HepG2 (cell line): ENCODE measurements around the gene TFF1. TPM values are rescaled to one million over a fixed set of nuclear protein-coding genes. Genes with fewer than 3 reads are reported as not detected.
A peak's percentile ranks its signal among the peaks of the same experiment; 100 is the strongest.

Source experiments
- ATRX ChIP-seq: sonication (generic); formaldehyde crosslinking; IDR thresholded peaks from 2 replicates; pipeline ENCODE4 v1.4.0; 2020; ENCODE audit warnings: missing genetic modification reagents, borderline replicate concordance
- CBX2 ChIP-seq, 2 experiments: fragments of 200-600 bp in 1 of 2; sonication (generic); formaldehyde crosslinking in 1 of 2; IDR thresholded peaks; 2 replicates each; pipeline versions ENCODE4 v1.7.0 to v1.8.1; 2018 to 2022; ENCODE audit warnings: low read depth in 2 of 2, low read length in 1 of 2, mild to moderate bottlenecking in 1 of 2, missing genetic modification reagents in 1 of 2
- FOXK1 ChIP-seq: sonication (generic); formaldehyde crosslinking; IDR thresholded peaks from 2 replicates; pipeline ENCODE4 v1.4.0; 2020; ENCODE audit warnings: low read depth, missing genetic modification reagents, borderline replicate concordance
- GATA4 ChIP-seq: sonication (generic); IDR thresholded peaks from 2 replicates; pipeline ENCODE4 v1.6.1; 2016; ENCODE audit warnings: antibody characterized with exemption, low read depth, borderline replicate concordance
- HOXA9 ChIP-seq: sonication (generic); formaldehyde crosslinking; IDR thresholded peaks from 2 replicates; pipeline ENCODE4 v1.8.1; 2022; ENCODE audit warnings: missing genetic modification reagents, mild to moderate bottlenecking, moderate library complexity, borderline replicate concordance
- NFE2 ChIP-seq: sonication (generic); formaldehyde crosslinking; IDR thresholded peaks from 2 replicates; pipeline ENCODE4 v1.4.0; 2020; ENCODE audit warnings: missing genetic modification reagents
- PTBP1 ChIP-seq: fragments of 200-400 bp; formaldehyde crosslinking; IDR thresholded peaks from 2 replicates; pipeline ENCODE4 v1.6.1; 2018; ENCODE audit warnings: low read length, low read depth; ENCODE audit not compliant: poor library complexity, severe bottlenecking
- TAF1 ChIP-seq: sonication (generic); formaldehyde crosslinking; IDR thresholded peaks from 2 replicates; pipeline ENCODE4 v1.4.0; 2020; ENCODE audit warnings: missing genetic modification reagents
- TCF7 ChIP-seq: sonication (generic); IDR thresholded peaks from 2 replicates; pipeline ENCODE4 v1.6.1; 2016; ENCODE audit warnings: antibody characterized with exemption, low read depth
- ZBTB8A ChIP-seq: sonication (generic); formaldehyde crosslinking; IDR thresholded peaks from 2 replicates; pipeline ENCODE4 v1.4.0; 2020; ENCODE audit warnings: mild to moderate bottlenecking, low read depth, missing genetic modification reagents, borderline replicate concordance
- ZFY ChIP-seq: sonication (generic); formaldehyde crosslinking; IDR thresholded peaks from 2 replicates; pipeline ENCODE4 v1.4.0; 2020; ENCODE audit warnings: missing genetic modification reagents
- ZNF101 ChIP-seq: sonication (generic); formaldehyde crosslinking; IDR thresholded peaks from 2 replicates; pipeline ENCODE4 v1.4.0; 2020; ENCODE audit warnings: mild to moderate bottlenecking, low read depth, missing genetic modification reagents, borderline replicate concordance
- ZNF343 ChIP-seq: sonication (generic); formaldehyde crosslinking; IDR thresholded peaks from 2 replicates; pipeline ENCODE4 v1.4.0; 2020; ENCODE audit warnings: mild to moderate bottlenecking, missing genetic modification reagents
- ZNF460 ChIP-seq: sonication (generic); formaldehyde crosslinking; IDR thresholded peaks from 2 replicates; pipeline ENCODE4 v1.5.1; 2020; ENCODE audit warnings: missing genetic modification reagents, mild to moderate bottlenecking, borderline replicate concordance
- ZNF704 ChIP-seq: sonication (generic); formaldehyde crosslinking; IDR thresholded peaks from 2 replicates; pipeline ENCODE4 v1.8.1; 2023; ENCODE audit warnings: mild to moderate bottlenecking, inconsistent platforms, moderate library complexity, missing genetic modification reagents, borderline replicate concordance
- ZNF724P ChIP-seq: sonication (generic); formaldehyde crosslinking; IDR thresholded peaks from 2 replicates; pipeline ENCODE4 v1.8.0; 2022; ENCODE audit warnings: missing genetic modification reagents, borderline replicate concordance
- ZNF780A ChIP-seq: sonication (generic); formaldehyde crosslinking; IDR thresholded peaks from 2 replicates; pipeline ENCODE4 v1.8.0; 2022; ENCODE audit warnings: mild to moderate bottlenecking, missing genetic modification reagents, moderate library complexity
- polyA plus RNA-seq, 8 experiments: library from polyadenylated mRNA; depleted of rRNA in 3 of 8; stranded (reverse) in 7 of 8; unstranded in 1 of 8; fragments of >200 nt; fragmentation: Illumina TruSeq in 4 of 8; extraction: Trizol in 4 of 8; gene quantifications; 2 replicates each; pipeline versions ENCODE4 v1.2.1 to v1.2.3, GENCODE V29; 2011 to 2016; ENCODE audit warnings: low read depth in 4 of 8, missing spikeins in 1 of 8, mixed read lengths in 1 of 8; ENCODE audit not compliant: insufficient read depth in 1 of 8
- total RNA-seq, 5 experiments: library from RNA; depleted of rRNA; stranded (reverse); fragments of >200 nt; fragmentation: Illumina TruSeq; extraction: Trizol; gene quantifications; 2 replicates each; pipeline ENCODE4 v1.2.3, GENCODE V29; 2016; ENCODE audit warnings: low read depth in 1 of 5
- TF ChIP-seq, protein P1 (sequence below): sonication (generic); formaldehyde crosslinking; IDR thresholded peaks from 2 replicates; pipeline ENCODE4 v1.4.0; 2020; ENCODE audit warnings: missing genetic modification reagents, borderline replicate concordance
- TF ChIP-seq, protein P2 (sequence below): sonication (generic); formaldehyde crosslinking; IDR thresholded peaks from 2 replicates; pipeline ENCODE4 v1.4.0; 2020; ENCODE audit warnings: missing genetic modification reagents
- TF ChIP-seq, protein P3 (sequence below): sonication (generic); formaldehyde crosslinking; IDR thresholded peaks from 2 replicates; pipeline ENCODE4 v1.8.1; 2023; ENCODE audit warnings: missing genetic modification reagents, inconsistent platforms, borderline replicate concordance

TFF1 gene
- total and polyA plus RNA-seq, 2 of the 13 experiments (the other 11 are each of a cell fraction or from before 2014, with no cell fraction given) = 0.24 to 19.4 TPM

GRCh38 chr21:42386034-42386591 lies 19.8 kb upstream of the TFF1 start (continued):
- TF ChIP-seq, protein P1, sequence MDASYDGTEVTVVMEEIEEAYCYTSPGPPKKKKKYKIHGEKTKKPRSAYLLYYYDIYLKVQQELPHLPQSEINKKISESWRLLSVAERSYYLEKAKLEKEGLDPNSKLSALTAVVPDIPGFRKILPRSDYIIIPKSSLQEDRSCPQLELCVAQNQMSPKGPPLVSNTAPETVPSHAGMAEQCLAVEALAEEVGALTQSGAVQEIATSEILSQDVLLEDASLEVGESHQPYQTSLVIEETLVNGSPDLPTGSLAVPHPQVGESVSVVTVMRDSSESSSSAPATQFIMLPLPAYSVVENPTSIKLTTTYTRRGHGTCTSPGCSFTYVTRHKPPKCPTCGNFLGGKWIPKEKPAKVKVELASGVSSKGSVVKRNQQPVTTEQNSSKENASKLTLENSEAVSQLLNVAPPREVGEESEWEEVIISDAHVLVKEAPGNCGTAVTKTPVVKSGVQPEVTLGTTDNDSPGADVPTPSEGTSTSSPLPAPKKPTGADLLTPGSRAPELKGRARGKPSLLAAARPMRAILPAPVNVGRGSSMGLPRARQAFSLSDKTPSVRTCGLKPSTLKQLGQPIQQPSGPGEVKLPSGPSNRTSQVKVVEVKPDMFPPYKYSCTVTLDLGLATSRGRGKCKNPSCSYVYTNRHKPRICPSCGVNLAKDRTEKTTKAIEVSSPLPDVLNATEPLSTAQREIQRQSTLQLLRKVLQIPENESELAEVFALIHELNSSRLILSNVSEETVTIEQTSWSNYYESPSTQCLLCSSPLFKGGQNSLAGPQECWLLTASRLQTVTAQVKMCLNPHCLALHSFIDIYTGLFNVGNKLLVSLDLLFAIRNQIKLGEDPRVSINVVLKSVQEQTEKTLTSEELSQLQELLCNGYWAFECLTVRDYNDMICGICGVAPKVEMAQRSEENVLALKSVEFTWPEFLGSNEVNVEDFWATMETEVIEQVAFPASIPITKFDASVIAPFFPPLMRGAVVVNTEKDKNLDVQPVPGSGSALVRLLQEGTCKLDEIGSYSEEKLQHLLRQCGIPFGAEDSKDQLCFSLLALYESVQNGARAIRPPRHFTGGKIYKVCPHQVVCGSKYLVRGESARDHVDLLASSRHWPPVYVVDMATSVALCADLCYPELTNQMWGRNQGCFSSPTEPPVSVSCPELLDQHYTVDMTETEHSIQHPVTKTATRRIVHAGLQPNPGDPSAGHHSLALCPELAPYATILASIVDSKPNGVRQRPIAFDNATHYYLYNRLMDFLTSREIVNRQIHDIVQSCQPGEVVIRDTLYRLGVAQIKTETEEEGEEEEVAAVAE = peak; percentile 76; the same call in 1 of the 2 replicates
- TF ChIP-seq FOXK1 (CRISPR knock-in tag) = peak; percentile 96
- no peak for TF ChIP-seq CBX2 (IDR thresholded peaks at IDR 0.05; ENCODE audit: low read depth, low read length)
- TF ChIP-seq CBX2 (CRISPR knock-in tag; IDR thresholded peaks at IDR 0.05; ENCODE audit: low read depth) = no peak
- peak; percentile 90; the same call in 1 of the 2 replicates for TF ChIP-seq GATA4
- TF ChIP-seq ZNF343 (CRISPR knock-in tag) = no peak
- 0 out of 2 replicates have a peak, but pooled peaks have one; percentile 65 for TF ChIP-seq ZNF780A (CRISPR knock-in tag)
- peak; percentile 91 for TF ChIP-seq TCF7
- TF ChIP-seq HOXA9 = no peak
- no peak; the same call in 1 of the 2 replicates for TF ChIP-seq ZBTB8A (CRISPR knock-in tag)
- TF ChIP-seq, protein P2, sequence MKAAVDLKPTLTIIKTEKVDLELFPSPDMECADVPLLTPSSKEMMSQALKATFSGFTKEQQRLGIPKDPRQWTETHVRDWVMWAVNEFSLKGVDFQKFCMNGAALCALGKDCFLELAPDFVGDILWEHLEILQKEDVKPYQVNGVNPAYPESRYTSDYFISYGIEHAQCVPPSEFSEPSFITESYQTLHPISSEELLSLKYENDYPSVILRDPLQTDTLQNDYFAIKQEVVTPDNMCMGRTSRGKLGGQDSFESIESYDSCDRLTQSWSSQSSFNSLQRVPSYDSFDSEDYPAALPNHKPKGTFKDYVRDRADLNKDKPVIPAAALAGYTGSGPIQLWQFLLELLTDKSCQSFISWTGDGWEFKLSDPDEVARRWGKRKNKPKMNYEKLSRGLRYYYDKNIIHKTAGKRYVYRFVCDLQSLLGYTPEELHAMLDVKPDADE = no peak
- TF ChIP-seq ZNF724P = no peak
- TF ChIP-seq, protein P3, sequence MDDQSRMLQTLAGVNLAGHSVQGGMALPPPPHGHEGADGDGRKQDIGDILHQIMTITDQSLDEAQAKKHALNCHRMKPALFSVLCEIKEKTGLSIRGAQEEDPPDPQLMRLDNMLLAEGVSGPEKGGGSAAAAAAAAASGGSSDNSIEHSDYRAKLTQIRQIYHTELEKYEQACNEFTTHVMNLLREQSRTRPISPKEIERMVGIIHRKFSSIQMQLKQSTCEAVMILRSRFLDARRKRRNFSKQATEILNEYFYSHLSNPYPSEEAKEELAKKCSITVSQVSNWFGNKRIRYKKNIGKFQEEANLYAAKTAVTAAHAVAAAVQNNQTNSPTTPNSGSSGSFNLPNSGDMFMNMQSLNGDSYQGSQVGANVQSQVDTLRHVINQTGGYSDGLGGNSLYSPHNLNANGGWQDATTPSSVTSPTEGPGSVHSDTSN (CRISPR knock-in tag) = no peak
- no peak for TF ChIP-seq ZNF101 (CRISPR knock-in tag)
- TF ChIP-seq TAF1 = no peak
- no peak for TF ChIP-seq ZFY (CRISPR knock-in tag)
- TF ChIP-seq ZNF460 = no peak
- no peak for TF ChIP-seq ATRX
- TF ChIP-seq PTBP1 = no peak
- no peak for TF ChIP-seq ZNF704 (CRISPR knock-in tag)
- TF ChIP-seq NFE2 (CRISPR knock-in tag) = no peak
